ENCODE results near the gene DPP3.

- TF ChIP-seq POLR2AphosphoS5 (IDR thresholded peaks at IDR 0.05) (no peak), POLR2A (IDR thresholded peaks at IDR 0.05; ENCODE audit: low read depth) (no peak)
These were observed 15.2 kb downstream of the DPP3 start for GRCh38 chr11:66495401-66495854.

Measured in esophagus muscularis mucosa (tissue), 2 donors.